Measurements from ENCODE around the gene NDUFS7. TPM values are rescaled to one million over a fixed set of nuclear protein-coding genes. Genes with fewer than 3 reads are reported as not detected.

The NDUFS7 gene
- total RNA-seq, 3 donors from 2014 or later = 118 to 160 (median 148) TPM

DNA sequence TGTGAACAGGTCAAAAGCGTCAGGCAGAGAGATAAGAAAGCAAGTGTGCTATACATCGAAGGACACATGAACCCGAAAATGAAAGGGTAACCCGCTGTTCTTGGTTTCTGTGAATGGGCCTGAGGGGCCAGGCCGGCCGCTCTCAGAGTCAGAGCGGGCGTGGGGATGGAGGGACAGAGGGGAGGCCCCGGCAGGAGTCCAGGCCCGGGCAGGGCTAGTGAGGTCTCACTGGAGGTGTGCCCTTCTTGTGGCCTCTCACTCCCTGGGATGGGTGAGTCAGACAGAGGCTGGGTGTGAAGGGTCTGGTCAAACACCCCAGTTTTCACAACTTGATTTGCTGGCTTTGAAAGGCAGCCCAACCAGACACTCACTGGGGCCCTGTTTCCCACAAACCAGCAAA, 17.4 kb upstream of the NDUFS7 start:
- ATAC-seq (no peak), DNase-seq (no peak)
- Histone ChIP-seq H3K9me3 (no peaks in the 10 kb centered on the region), H3K4me1 (ENCODE audit: low read depth) (no peaks in the 10 kb centered on the region), H3K4me3 (no peak overlapping the region), H3K36me3 (ENCODE audit: low read depth) (peaks cover 12% of the 10 kb centered on the region)
- TF ChIP-seq, protein P1, sequence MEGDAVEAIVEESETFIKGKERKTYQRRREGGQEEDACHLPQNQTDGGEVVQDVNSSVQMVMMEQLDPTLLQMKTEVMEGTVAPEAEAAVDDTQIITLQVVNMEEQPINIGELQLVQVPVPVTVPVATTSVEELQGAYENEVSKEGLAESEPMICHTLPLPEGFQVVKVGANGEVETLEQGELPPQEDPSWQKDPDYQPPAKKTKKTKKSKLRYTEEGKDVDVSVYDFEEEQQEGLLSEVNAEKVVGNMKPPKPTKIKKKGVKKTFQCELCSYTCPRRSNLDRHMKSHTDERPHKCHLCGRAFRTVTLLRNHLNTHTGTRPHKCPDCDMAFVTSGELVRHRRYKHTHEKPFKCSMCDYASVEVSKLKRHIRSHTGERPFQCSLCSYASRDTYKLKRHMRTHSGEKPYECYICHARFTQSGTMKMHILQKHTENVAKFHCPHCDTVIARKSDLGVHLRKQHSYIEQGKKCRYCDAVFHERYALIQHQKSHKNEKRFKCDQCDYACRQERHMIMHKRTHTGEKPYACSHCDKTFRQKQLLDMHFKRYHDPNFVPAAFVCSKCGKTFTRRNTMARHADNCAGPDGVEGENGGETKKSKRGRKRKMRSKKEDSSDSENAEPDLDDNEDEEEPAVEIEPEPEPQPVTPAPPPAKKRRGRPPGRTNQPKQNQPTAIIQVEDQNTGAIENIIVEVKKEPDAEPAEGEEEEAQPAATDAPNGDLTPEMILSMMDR (IDR thresholded peaks at IDR 0.05) = no peak
- intact Hi-C loops (cut with DNase I, micrococcal nuclease) = no loop called here

DNA sequence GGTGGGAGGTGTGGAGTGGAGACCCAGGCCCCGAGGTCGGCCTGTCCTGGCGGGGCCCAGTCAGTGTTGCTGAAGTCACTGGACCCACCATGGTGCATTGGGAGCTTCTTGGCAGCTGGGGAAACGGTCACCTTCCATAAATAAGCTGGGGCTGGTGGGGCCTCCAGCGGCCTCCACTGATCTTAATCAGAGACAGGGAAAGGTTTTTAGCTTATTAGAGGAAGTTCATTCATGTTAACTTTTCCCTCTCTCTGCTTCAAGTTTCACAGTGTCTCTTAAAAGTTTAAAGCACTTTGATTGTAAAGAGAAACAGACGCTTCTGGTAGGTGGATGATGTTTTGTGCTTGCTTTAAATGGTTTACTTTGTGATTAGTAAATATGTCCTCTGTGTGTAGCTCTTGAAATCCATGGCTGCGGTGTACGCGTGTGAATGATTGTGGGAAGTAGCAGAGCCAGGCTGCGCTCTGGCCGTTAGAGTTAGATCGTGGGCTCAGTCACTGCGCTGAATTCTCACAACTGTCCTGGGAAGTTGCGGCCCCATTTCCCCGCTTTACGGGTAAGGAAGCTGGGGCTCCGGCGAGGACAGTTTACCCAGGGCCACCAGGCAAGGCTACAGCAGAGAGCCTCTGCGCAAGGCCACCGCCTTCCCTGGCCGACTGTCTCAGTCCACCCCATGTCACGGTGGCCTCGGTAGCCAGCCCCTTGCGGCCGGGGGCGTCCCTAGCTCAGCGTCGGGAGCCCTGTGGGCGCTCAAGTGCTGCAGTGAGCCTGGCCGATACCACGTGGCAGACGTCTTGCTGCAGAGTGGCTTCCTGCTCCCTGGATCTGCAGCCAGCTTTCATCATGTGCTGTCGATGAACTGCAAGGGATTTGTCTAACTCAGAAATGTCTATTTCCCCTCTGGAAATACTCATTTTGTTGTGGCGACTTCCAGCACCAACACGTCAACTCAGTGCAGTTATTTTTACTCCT, 16.5 kb upstream of the NDUFS7 start:
- Histone ChIP-seq H3K9me3 (no peaks in the 10 kb centered on the region), H3K36me3 (ENCODE audit: low read depth) (peaks cover 13% of the 10 kb centered on the region), H3K4me3 (no peak overlapping the region), H3K4me1 (ENCODE audit: low read depth) (no peaks in the 10 kb centered on the region)
- no peak for DNase-seq
- TF ChIP-seq, protein P1 (IDR thresholded peaks at IDR 0.05) = no peak
- intact Hi-C loops (cut with DNase I, micrococcal nuclease) = no loop called here
- no peak for ATAC-seq

DNA sequence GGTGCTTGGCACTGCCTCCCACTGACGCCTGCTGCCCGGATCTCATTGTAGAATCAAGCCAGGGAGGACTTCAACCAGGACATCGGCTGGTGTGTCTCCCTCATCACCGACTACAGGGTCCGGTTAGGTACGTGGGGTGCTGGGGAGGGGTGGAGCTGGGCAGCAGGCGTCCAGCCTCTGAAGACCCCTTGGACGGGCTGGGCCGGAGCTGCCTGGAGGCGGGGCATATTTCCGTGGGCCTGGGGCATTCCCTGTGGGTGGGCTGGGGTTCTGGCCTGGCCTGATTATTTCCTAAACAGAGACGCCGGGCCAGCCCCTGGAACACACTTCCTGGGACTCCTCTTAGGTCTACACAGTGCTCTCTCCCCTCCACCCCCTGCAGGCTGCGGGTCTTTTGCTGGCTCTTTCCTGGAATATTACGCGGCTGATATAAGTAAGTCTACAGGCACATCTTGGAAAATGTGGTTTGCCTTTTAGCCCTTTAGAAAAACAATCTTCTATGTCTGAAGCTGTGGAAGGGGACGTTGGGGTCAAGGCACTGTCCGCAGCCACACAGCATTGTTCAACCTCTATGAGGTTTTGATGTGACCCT, 14.4 kb upstream of the NDUFS7 start:
- H3K36me3 ChIP-seq (ENCODE audit: low read depth) = peaks cover 15% of the 10 kb centered on the region
- intact Hi-C loops (cut with DNase I, micrococcal nuclease) = no loop called here
- DNase-seq (no peak), ATAC-seq (no peak)
- TF ChIP-seq, protein P1 (IDR thresholded peaks at IDR 0.05) = no peak
- H3K4me1 ChIP-seq (ENCODE audit: low read depth) = no peaks in the 10 kb centered on the region
- H3K9me3 ChIP-seq = no peaks in the 10 kb centered on the region
- no peak overlapping the region for H3K4me3 ChIP-seq

DNA sequence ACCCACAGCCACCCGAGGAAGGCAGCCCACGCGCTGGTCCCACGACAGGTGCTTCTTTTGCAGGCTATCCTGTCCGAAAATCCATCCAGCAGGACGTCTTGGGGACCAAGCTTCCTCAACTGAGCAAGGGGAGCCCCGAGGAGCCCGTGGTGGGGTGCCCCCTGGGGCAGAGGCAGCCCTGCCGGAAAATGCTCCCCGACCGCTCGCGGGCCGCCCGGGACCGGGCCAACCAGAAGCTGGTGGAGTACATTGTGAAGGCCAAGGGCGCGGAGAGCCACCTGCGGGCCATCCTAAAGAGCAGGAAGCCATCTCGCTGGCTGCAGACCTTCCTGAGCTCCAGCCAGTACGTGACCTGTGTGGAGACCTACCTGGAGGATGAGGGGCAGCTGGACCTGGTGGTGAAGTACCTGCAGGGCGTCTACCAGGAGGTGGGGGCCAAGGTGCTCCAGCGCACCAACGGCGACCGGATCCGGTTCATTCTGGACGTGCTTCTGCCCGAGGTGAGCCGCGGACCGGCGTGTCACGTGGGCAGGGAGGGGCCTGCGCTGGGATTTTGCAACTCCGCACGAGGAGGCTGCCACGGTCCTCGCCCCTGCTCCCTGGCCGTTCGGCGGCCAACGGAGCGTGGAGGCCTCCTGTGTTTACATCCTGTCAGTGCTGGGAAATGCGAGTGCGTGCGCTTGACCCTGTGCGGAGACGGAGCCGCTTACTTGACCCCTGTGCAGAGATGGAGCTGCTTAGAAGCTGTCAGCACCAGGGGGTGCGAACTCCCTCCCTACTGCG, 12.9 kb upstream of the NDUFS7 start:
- Histone ChIP-seq H3K9me3 (no peaks in the 10 kb centered on the region), H3K4me3 (no peak overlapping the region), H3K4me1 (ENCODE audit: low read depth) (no peaks in the 10 kb centered on the region), H3K36me3 (ENCODE audit: low read depth) (peaks cover 11% of the 10 kb centered on the region)
- ATAC-seq (no peak), DNase-seq (no peak)
- intact Hi-C loops (cut with DNase I, micrococcal nuclease) = no loop called here
- TF ChIP-seq, protein P1 (IDR thresholded peaks at IDR 0.05) = no peak

DNA sequence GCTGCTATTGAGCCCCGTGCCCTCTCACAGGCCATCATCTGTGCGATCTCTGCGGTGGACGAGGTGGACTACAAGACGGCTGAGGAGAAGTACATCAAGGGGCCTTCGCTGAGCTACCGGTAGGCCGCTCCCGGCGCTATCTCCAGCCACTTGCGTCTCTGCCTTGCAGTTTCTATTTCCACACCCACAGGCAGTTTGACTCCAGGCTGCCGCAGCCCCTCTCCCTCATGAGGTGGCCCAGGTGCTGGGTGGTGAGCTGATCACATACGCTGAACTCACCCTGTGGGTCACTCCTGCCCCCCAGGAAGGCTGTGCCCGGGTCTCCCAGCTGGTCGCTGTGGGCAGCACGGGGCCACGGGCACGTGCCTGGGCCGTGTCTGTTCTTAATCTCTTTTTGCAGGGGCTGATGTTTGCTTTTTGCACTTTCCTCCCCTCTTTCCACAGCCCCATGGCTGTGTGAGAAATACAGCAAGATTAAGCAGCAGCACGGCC, 10.6 kb upstream of the NDUFS7 start:
- TF ChIP-seq, protein P1 (IDR thresholded peaks at IDR 0.05) = no peak
- H3K4me1 ChIP-seq (ENCODE audit: low read depth) = no peaks in the 10 kb centered on the region
- intact Hi-C loops (cut with DNase I, micrococcal nuclease) = no loop called here
- no peak overlapping the region for H3K4me3 ChIP-seq
- ATAC-seq (no peak), DNase-seq (no peak)
- H3K36me3 ChIP-seq (ENCODE audit: low read depth) = peaks cover 7% of the 10 kb centered on the region
- no peaks in the 10 kb centered on the region for H3K9me3 ChIP-seq

Measured in mucosa of descending colon (tissue), 3 donors.